ENCODE data around the gene CCDC6. TPM values are rescaled to one million over a fixed set of nuclear protein-coding genes. Genes with fewer than 3 reads are reported as not detected.
"Not testable (repeated sequence)": the region's sequence is repeated elsewhere in the genome, so short reads cannot be mapped to it uniquely, and the experiment has no call there.

CCDC6 gene
- total RNA-seq, 4 donors from 2014 or later = 59.3 to 79.3 (median 64.8) TPM

DNA sequence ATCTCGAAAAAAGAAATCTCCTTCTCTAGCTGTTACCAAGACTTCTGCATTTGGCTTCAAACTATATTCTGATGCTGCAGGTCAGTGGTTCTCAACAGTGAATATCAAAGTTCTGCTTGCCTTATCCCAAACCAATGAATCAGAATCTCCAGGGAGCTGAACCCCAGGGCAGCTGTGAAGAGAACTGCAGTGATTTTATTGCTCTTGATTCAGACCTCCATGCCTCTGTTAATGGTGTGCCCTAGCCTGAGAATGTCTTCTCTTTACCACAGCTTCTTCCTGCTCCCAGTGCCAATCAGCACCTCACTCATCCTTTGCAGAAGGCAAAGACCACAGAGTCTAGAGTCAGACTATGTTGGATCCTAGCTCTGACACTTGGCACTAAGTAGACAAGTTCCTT is 106.9 kb downstream of the CCDC6 start:
- Histone ChIP-seq H3K36me3 (peaks cover 9% of the 10 kb centered on the region in 2 donors), H3K9me3 (no peaks in the 10 kb centered on the region), H3K4me1 (no peaks in the 10 kb centered on the region), H3K4me3 (replicated peaks in 1 of 3) (no peak overlapping the region), H3K27ac (peak overlapping the region in 1 of 3 donors; percentile 9), H3K27me3 (no peaks in the 10 kb centered on the region)
- no peak for DNase-seq
- TF ChIP-seq, protein P1, sequence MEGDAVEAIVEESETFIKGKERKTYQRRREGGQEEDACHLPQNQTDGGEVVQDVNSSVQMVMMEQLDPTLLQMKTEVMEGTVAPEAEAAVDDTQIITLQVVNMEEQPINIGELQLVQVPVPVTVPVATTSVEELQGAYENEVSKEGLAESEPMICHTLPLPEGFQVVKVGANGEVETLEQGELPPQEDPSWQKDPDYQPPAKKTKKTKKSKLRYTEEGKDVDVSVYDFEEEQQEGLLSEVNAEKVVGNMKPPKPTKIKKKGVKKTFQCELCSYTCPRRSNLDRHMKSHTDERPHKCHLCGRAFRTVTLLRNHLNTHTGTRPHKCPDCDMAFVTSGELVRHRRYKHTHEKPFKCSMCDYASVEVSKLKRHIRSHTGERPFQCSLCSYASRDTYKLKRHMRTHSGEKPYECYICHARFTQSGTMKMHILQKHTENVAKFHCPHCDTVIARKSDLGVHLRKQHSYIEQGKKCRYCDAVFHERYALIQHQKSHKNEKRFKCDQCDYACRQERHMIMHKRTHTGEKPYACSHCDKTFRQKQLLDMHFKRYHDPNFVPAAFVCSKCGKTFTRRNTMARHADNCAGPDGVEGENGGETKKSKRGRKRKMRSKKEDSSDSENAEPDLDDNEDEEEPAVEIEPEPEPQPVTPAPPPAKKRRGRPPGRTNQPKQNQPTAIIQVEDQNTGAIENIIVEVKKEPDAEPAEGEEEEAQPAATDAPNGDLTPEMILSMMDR (IDR thresholded peaks at IDR 0.05) = no peak
- TF ChIP-seq POLR2A (IDR thresholded peaks at IDR 0.05) = no peak
- 80 to 88% methylated on average over 1 of the region's 1 CpG for WGBS, 2 donors
- intact Hi-C loops (cut with DNase I) = no loop called here

- Histone ChIP-seq H3K4me1 (peaks cover 0 to 11% of the 10 kb centered on the region in 2 donors), H3K4me3 (replicated peaks in 1 of 3) (no peak overlapping the region), H3K36me3 (peaks cover 6 to 11% of the 10 kb centered on the region in 2 donors), H3K9me3 (no peaks in the 10 kb centered on the region), H3K27ac (peak overlapping the region in 1 of 3 donors; percentile 20), H3K27me3 (no peaks in the 10 kb centered on the region)
- WGBS, 2 donors = 14 to 16% methylated on average over 2 of the region's 2 CpGs
- intact Hi-C loops (cut with DNase I) = no loop called here
- TF ChIP-seq POLR2A (IDR thresholded peaks at IDR 0.05) = no peak
- TF ChIP-seq, protein P1 (IDR thresholded peaks at IDR 0.05) = no peak
- no peak for DNase-seq
These were observed 112.4 kb downstream of the CCDC6 start for GRCh38 chr10:59793919-59794318.

- intact Hi-C loops (cut with DNase I) = no loop called here
- H3K9me3 ChIP-seq = no peaks in the 10 kb centered on the region
- H3K4me1 ChIP-seq = peaks cover 0 to 11% of the 10 kb centered on the region in 2 donors
- TF ChIP-seq, protein P1 (IDR thresholded peaks at IDR 0.05) = no peak
- no peak for TF ChIP-seq POLR2A (IDR thresholded peaks at IDR 0.05)
- DNase-seq = no peak
- H3K36me3 ChIP-seq = peaks cover 6 to 11% of the 10 kb centered on the region in 2 donors
- 91 to 97% methylated on average over 13 of the region's 13 CpGs for WGBS, 2 donors
- no peak overlapping the region for H3K4me3 ChIP-seq (replicated peaks in 1 of 3)
- no peak overlapping the region for H3K27ac ChIP-seq
- no peaks in the 10 kb centered on the region for H3K27me3 ChIP-seq
These were observed 113.5 kb downstream of the CCDC6 start for GRCh38 chr10:59792812-59793211.

DNA sequence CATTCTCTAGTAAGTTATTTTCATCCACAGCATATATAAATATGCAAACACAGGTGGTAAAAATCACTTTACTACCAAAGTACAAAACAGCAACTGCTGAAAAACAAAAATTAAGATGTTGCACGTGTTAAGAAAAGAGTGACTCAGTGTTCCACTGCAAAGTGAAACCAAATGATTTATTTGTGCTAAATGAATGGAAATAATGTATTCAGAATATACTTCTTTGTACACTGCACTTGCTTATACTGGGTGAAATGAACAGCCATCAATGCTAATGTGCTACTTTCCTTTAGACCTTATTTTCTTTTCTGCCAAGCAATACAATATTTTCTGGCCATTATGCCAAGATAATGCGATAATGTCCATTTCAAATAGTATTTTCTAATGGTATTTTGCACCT is 114.8 kb downstream of the CCDC6 start:
- DNase-seq = no peak
- peaks cover 0 to 11% of the 10 kb centered on the region in 2 donors for H3K4me1 ChIP-seq
- TF ChIP-seq, protein P1 (IDR thresholded peaks at IDR 0.05) = no peak
- no peak for TF ChIP-seq POLR2A (IDR thresholded peaks at IDR 0.05)
- H3K4me3 ChIP-seq (replicated peaks in 1 of 3) = no peak overlapping the region
- 87 to 93% methylated on average over 2 of the region's 2 CpGs for WGBS, 2 donors
- no peak overlapping the region for H3K27ac ChIP-seq
- H3K27me3 ChIP-seq = no peaks in the 10 kb centered on the region
- intact Hi-C loops (cut with DNase I) = no loop called here
- peaks cover 6 to 11% of the 10 kb centered on the region in 2 donors for H3K36me3 ChIP-seq
- H3K9me3 ChIP-seq = no peaks in the 10 kb centered on the region

DNA sequence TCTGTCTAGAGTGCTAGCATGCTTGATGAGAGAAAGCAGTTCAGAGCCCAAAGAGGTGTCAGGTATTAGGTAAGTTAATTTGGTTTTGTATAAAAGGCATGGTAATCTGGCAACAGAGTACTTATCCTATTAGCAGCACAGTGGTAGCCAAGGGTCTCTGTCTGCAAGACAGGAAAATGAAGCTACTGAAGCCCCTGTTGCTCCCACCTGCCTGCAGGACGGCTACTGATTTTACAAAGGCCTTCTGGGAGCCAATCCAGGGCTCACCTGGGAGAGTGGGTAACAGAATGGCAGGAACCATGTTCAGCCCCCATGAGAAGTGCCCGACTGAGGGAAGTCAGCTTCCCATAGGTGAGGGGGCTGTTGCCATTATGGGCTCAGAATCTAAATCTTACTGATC is 116.3 kb downstream of the CCDC6 start:
- H3K27me3 ChIP-seq; intact Hi-C loops (cut with DNase I); H3K4me3 ChIP-seq (replicated peaks in 1 of 3); H3K9me3 ChIP-seq; DNase-seq; H3K27ac ChIP-seq: not testable (repeated sequence)
- Histone ChIP-seq H3K4me1 (peaks cover 0 to 11% of the 10 kb centered on the region in 2 donors), H3K36me3 (peaks cover 6 to 11% of the 10 kb centered on the region in 2 donors)
- 47 to 82% methylated on average over 2 of the region's 2 CpGs for WGBS, 2 donors

- H3K4me1 ChIP-seq; DNase-seq; H3K4me3 ChIP-seq (replicated peaks in 1 of 3); H3K9me3 ChIP-seq; intact Hi-C loops (cut with DNase I); H3K27ac ChIP-seq; H3K27me3 ChIP-seq: not testable (repeated sequence)
- 76 to 81% methylated on average over 5 of the region's 5 CpGs for WGBS, 2 donors
- peaks cover 6 to 11% of the 10 kb centered on the region in 2 donors for H3K36me3 ChIP-seq
These were observed 117.4 kb downstream of the CCDC6 start for GRCh38 chr10:59788914-59789313.

- 90 to 92% methylated on average over 7 of the region's 7 CpGs for WGBS, 2 donors
- H3K4me3 ChIP-seq (replicated peaks in 1 of 3); H3K9me3 ChIP-seq; DNase-seq; H3K27ac ChIP-seq; H3K27me3 ChIP-seq; intact Hi-C loops (cut with DNase I); H3K36me3 ChIP-seq; H3K4me1 ChIP-seq: not testable (repeated sequence)
These were observed 119.3 kb downstream of the CCDC6 start for GRCh38 chr10:59787032-59787431.

- H3K27ac ChIP-seq; DNase-seq; H3K4me3 ChIP-seq (replicated peaks in 1 of 3); H3K9me3 ChIP-seq; intact Hi-C loops (cut with DNase I); H3K36me3 ChIP-seq; H3K27me3 ChIP-seq; H3K4me1 ChIP-seq: not testable (repeated sequence)
- WGBS, 2 donors = 98% methylated on average over 3 of the region's 3 CpGs
These were observed 120.9 kb downstream of the CCDC6 start for GRCh38 chr10:59785476-59785875.
